ENCODE results near the gene RFT1. TPM values are rescaled to one million over a fixed set of nuclear protein-coding genes. Genes with fewer than 3 reads are reported as not detected.
A peak's percentile ranks its signal among the peaks of the same experiment; 100 is the strongest.

Gene RFT1
- total RNA-seq, 4 donors from 2014 or later, result 9.0 to 19.8 (median 10.8) TPM

GRCh38 chr3:53140847-53141845 lies 10.9 kb upstream of the RFT1 start:
- Histone ChIP-seq H3K27me3 (no peaks in the 10 kb centered on the region), H3K4me1 (peaks cover 0 to 9% (median 3%) of the 10 kb centered on the region in 4 donors), H3K9me3 (no peaks in the 10 kb centered on the region), H3K27ac (no peak overlapping the region), H3K4me3 (no peak overlapping the region), H3K36me3 (no peaks in the 10 kb centered on the region)
- TF ChIP-seq CTCF (IDR thresholded peaks at IDR 0.05) (no peak), POLR2A (IDR thresholded peaks at IDR 0.05) (no peak)
- DNase-seq, result no peak

GRCh38 chr3:53139906-53140846 lies 9.9 kb upstream of the RFT1 start:
- no peaks in the 10 kb centered on the region for H3K27me3 ChIP-seq
- TF ChIP-seq CTCF (IDR thresholded peaks at IDR 0.05) (no peak), POLR2A (IDR thresholded peaks at IDR 0.05) (no peak)
- peaks cover 0 to 6% (median 2%) of the 10 kb centered on the region in 4 donors for H3K4me1 ChIP-seq
- no peak for DNase-seq
- no peak overlapping the region for H3K4me3 ChIP-seq
- H3K9me3 ChIP-seq, result no peaks in the 10 kb centered on the region
- no peak overlapping the region for H3K27ac ChIP-seq
- no peaks in the 10 kb centered on the region for H3K36me3 ChIP-seq

GRCh38 chr3:53137835-53138446 lies 7.7 kb upstream of the RFT1 start:
- TF ChIP-seq CTCF (IDR thresholded peaks at IDR 0.05) (no peak), POLR2A (IDR thresholded peaks at IDR 0.05) (no peak)
- Histone ChIP-seq H3K27ac (no peak overlapping the region), H3K9me3 (no peaks in the 10 kb centered on the region), H3K4me3 (no peak overlapping the region), H3K4me1 (peaks cover 0 to 4% (median 0%) of the 10 kb centered on the region in 4 donors), H3K27me3 (no peaks in the 10 kb centered on the region), H3K36me3 (no peaks in the 10 kb centered on the region)
- no peak for DNase-seq

GRCh38 chr3:53137221-53137620 lies 7.0 kb upstream of the RFT1 start:
- Histone ChIP-seq H3K4me3 (no peak overlapping the region), H3K9me3 (no peaks in the 10 kb centered on the region), H3K36me3 (no peaks in the 10 kb centered on the region), H3K27ac (no peak overlapping the region), H3K27me3 (no peaks in the 10 kb centered on the region), H3K4me1 (peaks cover 0 to 4% (median 0%) of the 10 kb centered on the region in 4 donors)
- no peak for TF ChIP-seq CTCF (IDR thresholded peaks at IDR 0.05)
- no peak for TF ChIP-seq POLR2A (IDR thresholded peaks at IDR 0.05)
- DNase-seq, result no peak

- no peaks in the 10 kb centered on the region for H3K36me3 ChIP-seq
- no peaks in the 10 kb centered on the region for H3K9me3 ChIP-seq
- no peaks in the 10 kb centered on the region for H3K27me3 ChIP-seq
- no peak overlapping the region for H3K4me3 ChIP-seq
- peak; percentile 69 to 91 (median 88) for DNase-seq
- H3K27ac ChIP-seq, result peak overlapping the region in 1 of 4 donors; percentile 56
- TF ChIP-seq POLR2A (IDR thresholded peaks at IDR 0.05), result peak in 1 of 2 donors; percentile 30
- peak; percentile 44 to 97 (median 83) for TF ChIP-seq CTCF (IDR thresholded peaks at IDR 0.05)
- H3K4me1 ChIP-seq, result peaks cover 0 to 16% (median 4%) of the 10 kb centered on the region in 4 donors
These were observed 4.5 kb upstream of the RFT1 start for GRCh38 chr3:53134631-53135232.
